ENCODE results near the gene CCDC27.
"Not testable (repeated sequence)": the region's sequence is repeated elsewhere in the genome, so short reads cannot be mapped to it uniquely, and the experiment has no call there.

Gene CCDC27

DNA sequence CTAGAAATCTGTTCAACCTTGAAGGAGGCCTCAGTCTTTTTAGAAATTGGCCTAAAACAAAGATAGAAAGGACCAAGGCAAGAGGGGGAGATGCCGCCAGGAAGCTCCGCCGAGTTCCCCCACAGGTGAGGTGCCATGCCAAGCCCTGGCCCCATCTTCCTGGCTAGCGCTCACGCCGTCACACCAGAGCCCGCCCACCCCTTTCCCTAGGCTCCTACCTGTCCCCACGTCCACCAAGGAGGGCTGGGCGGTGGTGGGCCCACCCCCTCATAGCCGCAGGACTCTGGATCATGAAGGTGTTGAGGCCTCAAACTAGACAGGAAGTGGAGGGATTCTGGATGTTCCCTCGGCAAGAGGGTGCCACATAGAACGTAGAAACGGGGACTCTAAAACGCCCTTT, 15.5 kb upstream of the CCDC27 start:
- DNase-seq (ENCODE audit: low read depth) = no peak

DNA sequence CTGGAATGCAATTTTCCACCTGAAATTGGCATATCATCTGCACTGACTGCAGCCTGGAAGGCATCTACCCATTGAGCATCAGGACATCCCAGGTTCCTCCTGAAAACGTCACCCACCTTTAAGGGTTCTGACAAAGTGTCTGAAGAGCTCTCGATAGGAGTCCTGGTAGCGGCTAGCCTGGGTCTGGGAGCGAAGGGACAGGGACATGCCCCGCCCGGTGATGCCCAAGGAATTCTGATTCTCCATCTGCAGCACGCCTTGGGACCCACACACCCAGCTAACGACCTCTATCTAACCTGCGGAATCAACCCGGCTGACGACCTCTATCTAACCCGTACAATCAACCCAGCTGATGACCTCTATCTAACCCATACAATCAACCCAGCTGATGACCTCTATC, 13.3 kb upstream of the CCDC27 start:
- no peak for DNase-seq (ENCODE audit: low read depth)

DNA sequence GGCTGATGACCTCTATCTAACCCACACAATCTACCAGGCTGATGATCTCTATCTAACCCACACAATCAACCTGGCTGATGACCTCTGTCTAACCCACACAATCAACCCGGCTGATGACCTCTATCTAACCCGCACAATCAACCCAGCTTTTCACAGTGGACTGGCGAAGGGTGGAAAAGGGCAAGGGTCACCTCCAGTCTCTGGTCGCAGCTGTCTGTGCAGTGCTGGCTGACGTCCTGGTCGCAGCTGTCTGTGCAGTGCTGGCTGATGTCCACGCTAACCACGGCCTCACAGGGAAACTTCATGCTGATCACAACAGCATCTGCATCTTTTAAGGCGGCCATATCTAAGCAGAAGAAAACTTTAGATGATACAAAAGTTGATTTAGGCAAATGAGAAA, 12.2 kb upstream of the CCDC27 start:
- no peak for DNase-seq (ENCODE audit: low read depth)

DNA sequence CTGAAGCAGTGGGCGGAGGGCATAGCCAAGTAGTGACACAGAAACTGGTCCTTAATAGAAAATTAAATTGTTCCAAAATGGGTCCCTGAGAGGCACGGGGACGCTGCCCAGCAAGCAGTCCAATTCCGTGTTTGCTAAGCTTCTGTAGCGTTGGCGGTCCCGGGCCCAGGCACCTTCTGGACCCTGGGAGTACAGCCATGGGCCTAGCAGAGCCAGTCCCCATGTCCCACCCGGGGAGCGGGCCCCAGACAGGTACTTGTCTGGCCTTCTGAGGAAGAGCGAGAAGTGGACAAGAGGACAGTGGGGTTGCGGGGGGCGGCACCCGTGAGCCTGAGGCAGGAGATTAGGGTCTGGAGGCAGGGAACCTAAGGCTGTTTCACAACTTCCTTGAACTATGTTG, 11.5 kb upstream of the CCDC27 start:
- no peak for DNase-seq (ENCODE audit: low read depth)

DNA sequence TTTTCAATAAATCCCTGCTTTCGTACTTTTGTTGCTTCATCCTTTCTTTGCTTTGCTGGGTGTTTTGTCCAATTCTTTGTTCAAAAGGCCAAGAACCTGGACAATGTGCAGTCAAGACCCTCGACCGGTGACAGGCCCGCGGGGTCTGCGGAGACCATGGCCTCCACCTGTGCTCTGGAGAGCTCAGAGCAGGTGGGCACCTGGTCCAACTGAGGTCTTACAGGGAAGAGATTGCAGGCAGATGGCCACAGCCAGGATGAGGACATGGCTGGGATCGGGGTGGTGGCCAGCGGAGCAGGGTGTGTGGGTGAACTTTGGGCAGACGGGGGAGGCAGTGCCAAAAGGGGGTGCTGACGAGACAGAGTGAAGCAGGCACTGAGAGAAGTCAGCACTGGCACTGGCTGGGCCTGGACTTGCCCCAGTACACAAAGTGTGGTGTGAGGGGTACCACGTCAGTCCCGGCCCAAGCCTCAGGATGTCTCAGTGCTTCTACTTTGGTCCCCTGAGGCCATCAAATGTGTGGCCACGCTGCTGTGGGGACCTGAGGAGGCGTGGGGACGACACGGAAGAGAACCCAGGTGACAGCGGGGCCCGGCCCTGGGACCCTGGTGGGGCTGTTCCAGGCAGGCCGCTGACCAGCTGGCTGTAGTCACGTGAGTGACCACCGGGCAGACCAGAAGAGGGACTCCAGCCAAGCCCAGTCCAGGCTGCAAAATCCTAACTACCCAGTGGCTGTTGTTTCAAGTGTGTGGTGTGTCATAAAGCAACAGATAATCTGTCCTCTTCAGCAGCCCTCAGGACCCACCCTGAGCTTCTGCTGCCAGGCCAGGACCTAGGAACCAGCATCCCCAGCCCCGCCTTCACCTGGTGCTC, 10.4 kb upstream of the CCDC27 start:
- DNase-seq (ENCODE audit: low read depth) = no peak

DNA sequence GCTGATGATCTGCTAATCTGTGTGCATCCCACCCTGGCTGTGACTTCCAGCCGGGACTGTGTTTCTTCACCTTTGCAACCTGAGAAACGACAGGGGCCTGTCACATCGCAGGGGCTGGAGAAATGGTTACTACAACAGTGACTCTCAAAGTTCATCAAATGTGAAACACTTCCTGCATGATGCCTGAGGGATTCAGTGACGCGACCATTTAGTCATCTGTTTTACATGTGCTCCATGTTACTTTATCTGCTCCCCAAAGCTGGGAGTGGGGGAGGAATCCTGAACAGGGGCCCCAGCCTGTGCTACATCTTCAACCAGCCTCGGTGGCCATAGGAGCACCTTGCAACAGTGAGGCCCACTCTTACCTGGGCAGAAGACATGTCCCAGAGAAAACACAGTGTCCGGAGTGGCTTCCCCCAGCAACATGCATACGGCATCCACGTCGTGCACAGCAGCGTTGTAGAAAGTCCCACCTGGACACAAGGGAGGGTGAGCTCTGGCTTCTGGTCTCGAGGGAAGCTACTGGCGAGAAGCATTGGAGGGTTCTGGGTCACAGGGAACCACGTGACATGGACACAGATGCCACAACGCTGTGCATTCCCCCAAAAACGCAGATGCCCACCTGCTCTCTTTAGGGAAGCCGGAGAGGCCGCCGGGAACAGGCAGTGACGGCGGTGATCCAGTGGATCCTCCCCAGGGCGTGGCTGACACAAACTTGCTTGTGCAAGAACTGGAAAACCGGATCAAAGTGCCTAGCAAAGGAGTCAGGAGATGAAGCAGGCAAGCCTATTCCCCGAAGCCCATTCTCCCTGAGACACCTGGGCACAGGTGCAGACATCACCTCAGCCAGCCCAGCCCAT, 9.6 kb upstream of the CCDC27 start:
- no peak for DNase-seq (ENCODE audit: low read depth)

DNA sequence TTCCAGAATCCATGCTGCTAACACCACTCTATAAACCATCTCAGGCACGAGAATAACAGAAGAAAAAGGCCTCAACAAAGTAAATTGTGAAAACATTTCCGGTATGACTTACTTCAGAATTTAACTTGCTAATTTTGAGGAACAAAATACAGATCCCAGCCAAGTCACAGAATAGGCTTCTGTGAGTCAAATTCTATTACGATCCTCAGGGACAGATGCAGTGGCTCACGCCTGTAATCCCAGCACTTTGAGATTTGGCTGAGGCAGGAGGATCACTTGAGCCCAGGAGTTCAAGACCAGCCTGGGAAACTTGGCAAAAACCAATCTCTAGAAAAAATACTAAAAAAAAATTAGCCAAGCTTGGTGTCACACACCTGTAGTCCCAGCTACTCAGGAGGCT, 8.8 kb upstream of the CCDC27 start:
- DNase-seq (ENCODE audit: low read depth) = no peak

DNA sequence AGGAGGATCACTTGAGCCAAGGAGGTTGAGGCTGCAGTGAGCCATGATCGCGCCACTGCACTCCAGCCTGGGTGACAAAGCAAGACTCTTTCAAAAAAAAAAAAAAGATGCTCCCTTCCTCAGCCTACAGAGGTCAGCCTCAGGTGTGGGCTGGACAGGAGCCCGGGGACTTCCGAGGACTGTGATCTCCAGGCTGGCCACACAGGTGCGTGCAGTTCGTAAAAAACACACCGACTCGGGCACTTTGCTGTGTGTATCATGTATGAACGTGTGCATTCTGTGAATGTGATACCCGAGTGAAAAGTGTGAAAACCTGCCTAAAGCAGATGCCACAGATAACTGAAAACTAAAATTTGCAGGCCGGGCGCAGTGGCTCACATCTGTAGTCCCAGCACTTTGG, 8.4 kb upstream of the CCDC27 start:
- DNase-seq (ENCODE audit: low read depth) = no peak

DNA sequence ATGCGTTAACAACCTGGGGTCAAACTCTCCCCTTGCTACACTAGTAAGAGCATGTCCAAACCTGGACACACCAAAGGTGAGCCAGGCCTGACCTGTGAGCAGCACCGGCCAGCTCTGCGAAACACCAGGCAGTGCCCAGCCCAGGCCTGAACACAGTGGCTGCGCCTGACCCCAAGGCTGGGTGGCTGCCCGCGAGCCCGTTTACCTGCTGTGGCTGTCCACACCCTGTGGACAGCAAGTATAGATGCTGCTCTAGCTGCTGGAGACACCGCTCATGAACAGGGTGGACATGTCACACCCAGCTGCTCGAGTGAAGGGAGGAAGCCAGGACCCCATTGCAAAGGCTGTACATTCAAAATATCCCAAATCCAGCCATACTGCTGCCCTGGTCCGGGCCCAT, 7.6 kb upstream of the CCDC27 start:
- DNase-seq (ENCODE audit: low read depth) = no peak

DNA sequence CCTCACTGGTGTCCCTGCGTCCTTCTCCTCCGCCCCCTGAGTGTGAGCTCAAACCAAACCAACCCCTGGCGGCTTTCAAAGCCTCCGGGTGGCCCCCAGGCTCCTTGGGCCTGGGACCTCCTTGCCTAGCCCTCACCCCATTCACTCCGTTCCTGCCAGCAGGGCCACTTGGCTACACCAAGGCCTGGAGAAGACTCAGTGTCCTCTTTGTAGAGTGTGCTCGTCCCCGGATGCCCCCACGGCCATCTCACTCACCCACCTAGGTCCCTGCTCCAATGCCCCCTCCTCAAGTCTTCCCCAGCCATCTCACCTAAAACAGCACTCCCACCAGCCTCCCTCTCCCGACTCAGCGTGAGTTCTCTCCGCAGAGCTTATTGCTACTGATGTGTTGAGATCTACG, 7.2 kb upstream of the CCDC27 start:
- no peak for DNase-seq (ENCODE audit: low read depth)

DNA sequence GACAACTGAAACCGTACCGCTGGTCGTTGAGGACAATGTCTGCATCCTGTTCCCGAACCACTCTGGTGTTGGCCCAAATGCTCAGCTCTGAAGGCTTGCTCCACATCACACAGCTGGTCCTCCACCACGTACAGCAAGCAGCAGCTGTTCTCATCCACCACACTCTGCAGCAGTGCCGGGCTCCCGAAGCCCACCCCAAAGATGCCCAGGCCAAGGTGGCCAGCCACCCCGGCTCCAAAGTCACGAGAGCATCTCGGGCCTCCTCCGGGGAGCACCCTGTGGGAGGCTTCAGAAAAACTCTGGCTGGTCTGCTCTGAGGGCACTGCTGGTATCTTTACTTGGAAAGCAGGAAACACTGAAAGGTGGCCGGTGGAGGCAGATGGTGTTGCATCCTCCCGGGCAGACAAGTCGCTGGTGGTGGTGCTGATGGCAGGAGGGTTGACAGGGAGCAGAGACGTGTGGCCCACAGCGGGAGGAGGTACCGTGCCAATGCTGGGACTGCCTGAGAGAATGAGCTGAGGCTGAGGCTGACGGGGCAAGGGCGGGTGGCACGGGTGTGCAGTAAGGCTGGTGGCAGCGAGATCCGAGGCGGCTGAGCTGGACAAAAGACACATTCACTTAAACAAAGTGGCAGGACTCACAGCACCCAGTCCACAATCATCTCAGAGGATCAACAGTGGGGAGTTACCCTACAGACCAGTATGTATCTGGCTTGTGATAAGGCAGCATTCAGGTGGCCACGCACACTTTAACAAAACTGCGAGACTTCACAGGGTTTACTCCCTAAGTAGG, 6.5 kb upstream of the CCDC27 start:
- no peak for DNase-seq (ENCODE audit: low read depth)

DNA sequence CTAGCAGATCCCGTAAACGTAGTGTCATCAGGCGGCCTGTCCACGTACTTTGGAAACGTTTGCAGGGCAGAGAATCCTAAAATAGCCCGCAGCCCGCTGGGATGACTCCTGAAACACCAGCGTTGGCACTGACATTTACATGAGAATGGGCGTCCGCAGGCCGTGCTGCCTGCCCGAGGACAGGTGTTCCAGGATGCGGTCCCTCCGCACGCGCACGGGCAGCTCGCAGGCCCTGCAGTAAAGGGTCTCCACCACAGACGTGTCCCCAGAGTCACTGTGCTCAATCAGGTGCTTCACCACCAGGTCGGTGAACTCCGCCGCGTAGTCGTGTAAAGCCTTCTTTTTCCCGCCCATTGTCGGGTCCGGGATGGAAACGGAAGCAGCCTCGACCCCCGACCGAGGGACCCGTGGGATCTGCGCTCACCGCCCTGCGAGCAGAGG, 5.8 kb upstream of the CCDC27 start:
- no peak for DNase-seq (ENCODE audit: low read depth)

DNA sequence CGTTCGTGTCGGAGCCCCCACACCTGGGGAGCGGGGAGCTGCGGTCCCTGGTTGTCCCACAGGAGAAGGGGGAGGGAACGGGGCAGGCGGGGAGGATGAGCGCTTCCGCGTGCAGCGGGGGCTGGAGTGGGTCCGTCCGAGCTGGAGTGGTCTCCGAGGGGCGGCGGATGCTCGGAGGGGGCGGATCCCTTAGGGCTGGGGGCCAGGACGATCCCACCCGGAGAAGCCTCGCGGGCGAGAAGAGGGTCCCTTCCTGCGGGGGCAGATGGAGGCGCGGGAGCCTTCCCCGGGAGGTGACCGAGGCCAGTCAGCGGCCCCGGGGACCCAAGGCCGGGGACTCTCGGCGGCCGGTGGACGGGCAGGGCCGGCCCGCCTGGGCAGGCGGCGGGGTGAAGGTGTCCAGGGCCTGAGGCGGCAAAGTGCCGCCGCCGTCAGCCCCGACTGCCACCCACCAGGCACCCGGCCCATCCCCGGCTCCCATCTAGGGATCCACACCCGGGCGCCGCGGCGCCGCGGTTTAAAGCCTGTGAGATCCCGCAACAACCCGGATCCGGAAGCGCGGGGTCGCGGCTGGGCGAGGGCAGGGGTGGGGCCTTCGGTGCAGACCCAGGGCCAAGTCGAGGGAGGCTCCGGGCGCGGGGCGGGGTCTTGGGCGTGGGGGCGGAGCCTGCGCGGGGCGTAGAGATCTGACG, 5.3 kb upstream of the CCDC27 start:
- no peak for DNase-seq (ENCODE audit: low read depth)

DNA sequence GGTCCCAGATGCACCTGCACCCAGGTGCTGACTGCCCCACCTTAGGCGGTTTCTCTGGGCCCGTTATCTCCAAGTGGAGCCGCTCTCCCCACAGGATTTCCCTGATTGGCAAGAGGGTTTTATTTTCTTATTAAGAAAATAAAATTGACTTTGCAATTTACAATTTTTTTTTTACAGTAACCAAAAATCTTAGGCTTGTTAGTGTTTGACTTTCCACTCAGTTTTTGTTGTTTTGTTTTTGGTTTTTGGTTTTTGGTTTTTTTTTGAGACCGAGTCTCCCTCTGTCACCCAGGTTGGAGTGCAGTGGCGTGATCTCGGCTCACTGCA, 4.8 kb upstream of the CCDC27 start:
- no peak for DNase-seq (ENCODE audit: low read depth)

DNA sequence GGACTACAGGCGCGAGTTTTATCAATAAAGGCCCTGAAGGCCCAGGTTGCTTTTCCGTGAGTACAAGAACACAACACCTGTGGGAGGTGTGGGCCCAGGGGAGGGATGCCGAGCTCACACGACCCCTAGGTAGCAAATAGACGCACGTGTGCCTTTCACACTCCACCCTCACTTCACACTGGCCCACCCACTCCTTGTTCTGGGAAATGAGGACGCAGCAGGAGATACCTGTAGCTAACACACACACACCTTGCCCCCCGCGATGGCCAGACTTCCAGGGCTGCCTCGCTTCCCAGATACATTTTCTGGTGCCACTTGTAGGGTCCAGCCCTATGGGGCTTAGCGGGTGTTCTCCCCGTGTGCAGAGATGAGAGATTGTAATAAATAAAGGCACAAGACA, 4.3 kb upstream of the CCDC27 start:
- DNase-seq (ENCODE audit: low read depth) = no peak

DNA sequence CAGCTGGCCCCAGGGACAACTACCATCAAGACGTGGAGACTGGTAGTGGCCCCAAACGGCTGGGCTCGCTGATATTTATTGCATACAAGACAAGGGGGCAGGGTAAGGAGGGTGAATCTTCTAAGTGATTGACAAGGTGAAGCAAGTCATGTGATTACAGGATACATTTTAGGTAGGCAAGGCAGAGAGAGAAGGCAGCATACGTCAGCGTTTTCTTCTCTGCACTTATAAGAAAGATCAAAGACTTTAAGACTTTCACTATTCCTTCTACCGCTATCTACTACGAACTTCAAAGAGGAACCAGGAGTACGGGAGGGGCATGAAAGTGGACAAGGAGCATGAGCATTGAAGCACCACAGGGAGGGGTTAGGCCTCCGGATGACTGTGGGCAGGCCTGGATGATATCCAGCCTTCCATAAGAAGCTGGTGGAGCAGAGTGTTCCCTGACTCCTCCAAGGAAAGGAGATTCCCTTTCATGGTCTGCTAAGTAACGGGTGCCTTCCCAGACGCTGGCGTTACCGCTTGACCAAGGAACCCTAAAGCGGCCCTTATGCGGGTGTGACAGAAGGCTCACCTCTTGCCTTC, 3.8 kb upstream of the CCDC27 start:
- not testable (repeated sequence) for DNase-seq (ENCODE audit: low read depth)

DNA sequence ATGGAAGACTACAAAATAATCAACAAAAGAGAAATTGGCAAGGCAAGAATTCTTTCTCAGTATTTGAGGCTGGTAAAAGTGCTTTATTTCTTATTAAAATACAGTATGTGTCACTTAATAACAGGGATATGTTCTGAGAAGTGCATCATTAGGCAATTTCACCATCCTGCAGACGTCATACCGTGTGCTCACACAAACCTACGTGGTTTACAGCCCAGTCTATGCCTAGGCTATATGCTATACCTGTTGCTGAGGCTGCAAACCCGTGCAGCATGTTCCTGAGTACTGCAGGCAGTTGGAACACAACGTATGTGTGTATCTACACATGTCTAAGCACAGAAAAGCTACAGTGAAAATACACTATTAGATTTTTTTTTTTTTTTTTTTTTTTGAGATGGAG, 2.7 kb upstream of the CCDC27 start:
- no peak for DNase-seq (ENCODE audit: low read depth)

DNA sequence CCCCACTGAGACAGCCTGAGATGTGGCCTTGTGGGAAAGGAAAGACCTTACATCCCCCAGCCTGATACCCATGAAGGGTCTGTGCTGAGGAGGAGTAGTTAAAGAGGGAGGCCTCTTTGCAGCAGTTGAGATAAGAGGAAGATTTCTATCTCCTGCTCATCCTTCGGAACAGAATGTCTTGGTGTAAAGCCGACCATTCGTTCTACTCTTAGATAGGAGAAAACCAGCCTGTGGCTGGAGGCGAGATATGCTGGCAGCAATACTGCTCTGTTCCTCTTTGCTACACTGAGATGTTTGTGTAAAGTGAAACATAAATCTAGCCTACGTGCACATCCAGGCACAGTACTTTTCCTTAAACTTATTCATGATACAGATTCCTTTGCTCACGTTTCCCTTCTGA, 1.5 kb upstream of the CCDC27 start:
- no peak for DNase-seq (ENCODE audit: low read depth)

DNA sequence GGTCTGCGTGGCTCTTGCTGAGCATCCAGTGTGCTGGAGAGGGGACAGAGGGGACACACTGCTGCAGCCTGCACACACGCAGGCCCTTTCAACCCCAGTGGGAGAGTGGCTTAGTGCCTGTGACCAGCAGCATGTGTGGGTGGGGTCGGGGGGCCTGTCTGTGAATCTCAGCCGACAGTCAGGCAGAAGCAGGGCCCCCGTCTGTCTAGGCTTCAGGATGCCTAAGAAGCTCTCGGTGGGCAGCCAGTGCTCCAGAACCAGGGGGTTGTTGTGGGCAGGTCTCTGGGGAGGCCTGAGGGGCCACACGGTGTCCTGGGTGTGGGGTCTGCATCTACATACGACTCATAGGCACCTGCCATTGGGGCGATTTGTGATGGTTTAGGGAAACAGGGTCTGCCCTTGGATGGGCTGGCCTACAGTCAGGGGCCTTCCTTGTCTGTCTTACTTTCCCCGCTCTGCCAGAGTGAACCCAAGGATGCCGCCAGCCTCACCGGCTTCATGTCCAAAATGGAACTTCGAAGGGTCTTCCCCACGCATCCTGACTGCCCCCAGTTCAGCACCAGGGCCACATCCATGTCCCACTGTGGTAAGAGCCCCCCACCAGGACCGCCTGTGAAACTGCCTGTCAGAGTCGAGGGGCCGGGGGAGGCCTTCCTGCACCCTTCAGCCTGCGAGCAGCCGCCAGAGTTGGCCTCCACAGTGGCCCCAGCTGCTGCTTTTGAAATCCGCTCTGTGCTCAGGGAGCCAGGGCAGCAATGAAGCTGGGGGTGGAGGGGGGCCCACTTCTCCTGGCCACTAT, 1.6 kb downstream of the CCDC27 start:
- no peak for DNase-seq (ENCODE audit: low read depth)

DNA sequence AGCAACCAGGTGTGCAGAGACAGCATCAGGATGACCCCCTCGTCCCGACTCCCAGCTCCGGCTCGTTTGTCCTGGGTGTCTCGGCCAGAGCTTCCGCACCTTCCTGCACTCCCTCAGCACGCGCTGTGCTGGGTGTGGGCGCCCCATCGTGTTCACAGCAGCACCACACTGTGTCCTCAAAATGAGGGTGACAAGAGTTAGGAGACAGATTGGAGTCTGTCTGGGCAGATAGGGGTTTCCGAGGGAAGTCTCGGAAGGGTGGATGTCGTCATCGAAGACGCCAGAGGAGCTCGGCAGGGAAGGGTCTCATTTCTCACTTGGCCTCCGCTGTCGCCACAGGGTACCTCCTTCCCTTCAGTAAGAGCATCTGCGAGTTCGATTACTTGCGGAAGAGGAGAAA, 4.1 kb downstream of the CCDC27 start:
- no peak for DNase-seq (ENCODE audit: low read depth)

DNA sequence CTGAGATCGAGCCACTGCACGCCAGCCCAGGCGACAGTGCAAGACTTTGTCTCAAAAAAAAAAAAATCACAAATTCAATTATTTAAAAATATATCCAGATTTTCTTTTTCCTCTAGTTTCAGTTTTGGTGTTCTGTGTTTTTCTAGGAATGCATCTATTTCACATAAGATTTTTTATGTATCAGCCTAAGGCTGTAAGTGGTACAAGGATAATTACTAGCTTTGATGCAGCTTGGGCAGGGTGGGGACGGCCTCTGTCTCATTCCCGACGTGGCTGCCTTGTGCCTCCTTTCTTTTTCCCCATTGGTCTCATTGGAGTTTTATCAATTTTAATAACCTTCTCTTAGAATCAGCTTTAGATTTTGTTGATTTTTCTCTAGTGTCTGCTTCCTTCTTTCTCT, 6.9 kb downstream of the CCDC27 start:
- no peak for DNase-seq (ENCODE audit: low read depth)
